PC-3 (cell line): ENCODE data around the gene HDAC9.

ENCODE experiments used
- EZH2 ChIP-seq: fragments of 300-600 bp; sonication (generic); IDR thresholded peaks from one replicate; pipeline ENCODE4 v1.6.1; 2017; ENCODE audit warnings: antibody characterized with exemption, mild to moderate bottlenecking, low read length; ENCODE audit not compliant: unreplicated experiment
- TF ChIP-seq, protein P1 (sequence below): fragments of 300-600 bp; sonication (generic); conservative IDR thresholded peaks from 2 replicates; pipeline ENCODE4 v1.5.1; 2017; ENCODE audit warnings: antibody characterized with exemption, low read depth, mild to moderate bottlenecking, low read length

DNA sequence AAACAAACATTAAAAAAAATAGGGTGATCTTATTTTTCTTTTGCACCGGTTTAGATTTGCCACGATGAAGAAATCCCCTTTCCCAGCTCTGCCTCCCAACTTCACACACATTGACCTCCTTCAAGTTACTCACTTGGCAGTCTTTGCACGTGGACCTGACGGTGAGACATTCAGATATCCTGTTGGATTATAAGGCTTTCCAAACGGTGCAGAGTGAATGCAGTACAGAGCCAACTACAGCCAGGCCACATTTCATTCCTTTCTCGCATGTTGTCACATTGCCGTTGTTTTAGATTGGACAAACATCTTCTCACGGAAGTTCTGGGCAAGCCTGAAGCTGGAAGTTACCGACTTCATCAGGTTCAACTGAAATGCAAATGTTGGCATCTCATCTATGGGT is 159.2 kb downstream of the HDAC9 start:
- TF ChIP-seq, protein P1, sequence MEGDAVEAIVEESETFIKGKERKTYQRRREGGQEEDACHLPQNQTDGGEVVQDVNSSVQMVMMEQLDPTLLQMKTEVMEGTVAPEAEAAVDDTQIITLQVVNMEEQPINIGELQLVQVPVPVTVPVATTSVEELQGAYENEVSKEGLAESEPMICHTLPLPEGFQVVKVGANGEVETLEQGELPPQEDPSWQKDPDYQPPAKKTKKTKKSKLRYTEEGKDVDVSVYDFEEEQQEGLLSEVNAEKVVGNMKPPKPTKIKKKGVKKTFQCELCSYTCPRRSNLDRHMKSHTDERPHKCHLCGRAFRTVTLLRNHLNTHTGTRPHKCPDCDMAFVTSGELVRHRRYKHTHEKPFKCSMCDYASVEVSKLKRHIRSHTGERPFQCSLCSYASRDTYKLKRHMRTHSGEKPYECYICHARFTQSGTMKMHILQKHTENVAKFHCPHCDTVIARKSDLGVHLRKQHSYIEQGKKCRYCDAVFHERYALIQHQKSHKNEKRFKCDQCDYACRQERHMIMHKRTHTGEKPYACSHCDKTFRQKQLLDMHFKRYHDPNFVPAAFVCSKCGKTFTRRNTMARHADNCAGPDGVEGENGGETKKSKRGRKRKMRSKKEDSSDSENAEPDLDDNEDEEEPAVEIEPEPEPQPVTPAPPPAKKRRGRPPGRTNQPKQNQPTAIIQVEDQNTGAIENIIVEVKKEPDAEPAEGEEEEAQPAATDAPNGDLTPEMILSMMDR: no peak
- no peak for TF ChIP-seq EZH2
